Suprapubic skin (tissue), 3 donors: ENCODE results near the gene PARM1.

ENCODE experiments used
- POLR2AphosphoS5 ChIP-seq, 3 donors: sonication (generic); formaldehyde crosslinking; IDR thresholded peaks; one replicate each; pipeline ENCODE4 v1.6.1; 2017; ENCODE audit warnings: antibody characterized with exemption in 3 of 3
- TF ChIP-seq, protein P1 (sequence below), 2 donors: fragments of 200-600 bp in 1 of 2; fragments of 450-650 bp in 1 of 2; sonication (generic) in 1 of 2; IDR thresholded peaks; one replicate each; pipeline ENCODE4 v1.5.1; 2016 to 2019; ENCODE audit warnings: antibody characterized with exemption in 2 of 2, mild to moderate bottlenecking in 1 of 2, moderate library complexity in 1 of 2

DNA sequence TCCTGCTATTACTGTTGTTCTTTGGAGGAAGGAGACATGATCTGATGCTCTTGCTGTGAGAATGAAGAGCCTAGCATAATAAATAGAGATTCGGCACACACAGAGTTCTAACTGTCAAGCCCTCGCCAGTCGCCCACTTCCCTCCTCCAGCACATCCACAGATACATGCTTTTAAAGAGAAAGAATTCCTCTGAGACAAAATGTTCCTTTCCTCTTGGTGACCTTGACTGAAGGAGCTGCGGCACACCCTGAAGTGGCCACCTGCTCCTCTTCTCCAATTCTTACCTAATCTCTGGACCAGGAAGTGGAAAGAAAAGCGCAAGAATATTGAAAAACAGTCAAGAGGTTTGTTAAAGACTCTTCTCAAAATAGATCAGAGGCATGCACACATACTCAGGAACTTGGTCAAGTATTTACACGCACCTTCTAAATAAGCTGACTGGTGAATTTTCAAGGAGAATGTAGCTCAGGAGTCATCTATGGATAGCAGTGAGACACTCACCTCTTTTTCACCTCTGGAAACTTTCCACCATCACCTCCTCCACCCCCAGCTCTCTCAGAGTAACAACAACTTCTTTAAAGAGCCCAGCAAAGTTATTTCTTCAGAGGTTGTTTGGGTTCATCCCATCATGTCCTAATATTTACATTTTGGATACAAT is 95.4 kb downstream of the PARM1 start:
- TF ChIP-seq, protein P1, sequence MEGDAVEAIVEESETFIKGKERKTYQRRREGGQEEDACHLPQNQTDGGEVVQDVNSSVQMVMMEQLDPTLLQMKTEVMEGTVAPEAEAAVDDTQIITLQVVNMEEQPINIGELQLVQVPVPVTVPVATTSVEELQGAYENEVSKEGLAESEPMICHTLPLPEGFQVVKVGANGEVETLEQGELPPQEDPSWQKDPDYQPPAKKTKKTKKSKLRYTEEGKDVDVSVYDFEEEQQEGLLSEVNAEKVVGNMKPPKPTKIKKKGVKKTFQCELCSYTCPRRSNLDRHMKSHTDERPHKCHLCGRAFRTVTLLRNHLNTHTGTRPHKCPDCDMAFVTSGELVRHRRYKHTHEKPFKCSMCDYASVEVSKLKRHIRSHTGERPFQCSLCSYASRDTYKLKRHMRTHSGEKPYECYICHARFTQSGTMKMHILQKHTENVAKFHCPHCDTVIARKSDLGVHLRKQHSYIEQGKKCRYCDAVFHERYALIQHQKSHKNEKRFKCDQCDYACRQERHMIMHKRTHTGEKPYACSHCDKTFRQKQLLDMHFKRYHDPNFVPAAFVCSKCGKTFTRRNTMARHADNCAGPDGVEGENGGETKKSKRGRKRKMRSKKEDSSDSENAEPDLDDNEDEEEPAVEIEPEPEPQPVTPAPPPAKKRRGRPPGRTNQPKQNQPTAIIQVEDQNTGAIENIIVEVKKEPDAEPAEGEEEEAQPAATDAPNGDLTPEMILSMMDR (IDR thresholded peaks at IDR 0.05): no peak
- no peak for TF ChIP-seq POLR2AphosphoS5 (IDR thresholded peaks at IDR 0.05)
